OCI-LY1 (cell line): ENCODE data around the gene RAB21.

Experiments
- H2AFZ ChIP-seq: fragments of 200-600 bp; sonication (generic), shearing (Covaris generic); 2 replicates; pipeline ENCODE4 v1.6.0; 2014; ENCODE audit warnings: antibody characterized with exemption, mild to moderate bottlenecking, low read length
- H3F3A ChIP-seq: fragments of 200-600 bp; sonication (generic), shearing (Covaris generic); 2 replicates; pipeline ENCODE4 v1.6.0; 2014; ENCODE audit warnings: mild to moderate bottlenecking, antibody characterized with exemption, low read length, moderate library complexity; ENCODE audit not compliant: insufficient read depth
- H3K27ac ChIP-seq: fragments of 200-600 bp; sonication (generic); 2 replicates; pipeline ENCODE4 v1.5.1; 2014; ENCODE audit warnings: low read length, mixed run types, mild to moderate bottlenecking, low read depth; ENCODE audit not compliant: poor library complexity, severe bottlenecking
- H3K27me3 ChIP-seq: fragments of 200-600 bp; sonication (generic); 2 replicates; pipeline ENCODE4 v1.6.0; 2014; ENCODE audit warnings: antibody characterized with exemption, mild to moderate bottlenecking, low read length, moderate library complexity; ENCODE audit not compliant: insufficient read depth
- H3K36me3 ChIP-seq: fragments of 200-600 bp; sonication (generic); 2 replicates; pipeline ENCODE4 v1.6.1; 2014; ENCODE audit warnings: mild to moderate bottlenecking, antibody characterized with exemption, low read length, moderate library complexity, mixed read lengths; ENCODE audit not compliant: insufficient read depth
- H3K4me1 ChIP-seq: fragments of 200-600 bp; sonication (generic); 2 replicates; pipeline ENCODE4 v1.5.1; 2014; ENCODE audit warnings: mild to moderate bottlenecking, low read length, moderate library complexity; ENCODE audit not compliant: insufficient read depth, severe bottlenecking
- H3K4me2 ChIP-seq: fragments of 200-600 bp; sonication (generic), shearing (Covaris generic); 2 replicates; pipeline ENCODE4 v1.6.1; 2014; ENCODE audit warnings: low read length
- H3K4me3 ChIP-seq: fragments of 200-600 bp; sonication (generic); 2 replicates; pipeline ENCODE4 v1.5.1; 2014; ENCODE audit warnings: low read length, low read depth, mild to moderate bottlenecking, mixed read lengths; ENCODE audit not compliant: poor library complexity, severe bottlenecking
- H3K79me2 ChIP-seq: fragments of 200-600 bp; shearing (Covaris generic); 2 replicates; pipeline ENCODE4 v1.6.1; 2016; ENCODE audit warnings: mixed run types, low read length, mixed read lengths; ENCODE audit not compliant: insufficient read depth
- H3K9ac ChIP-seq: fragments of 200-600 bp; sonication (generic), shearing (Covaris generic); 2 replicates; pipeline ENCODE4 v1.6.1; 2014; ENCODE audit warnings: mild to moderate bottlenecking, low read length, mixed read lengths
- H3K9me2 ChIP-seq: fragments of 200-600 bp; sonication (generic), shearing (Covaris generic); 2 replicates; pipeline ENCODE4 v1.6.1; 2014; ENCODE audit warnings: low read depth, mild to moderate bottlenecking, low read length, mixed read lengths
- H3K9me3 ChIP-seq: fragments of 200-600 bp; shearing (Covaris generic); 2 replicates; pipeline ENCODE4 v1.6.1; 2014; ENCODE audit warnings: low read length, mixed read lengths
- H4K20me1 ChIP-seq: fragments of 200-600 bp; sonication (generic), shearing (Covaris generic); 2 replicates; pipeline ENCODE4 v1.6.0; 2016; ENCODE audit warnings: mild to moderate bottlenecking, low read length; ENCODE audit not compliant: insufficient read depth
- EZH2 ChIP-seq: fragments of 200-600 bp; sonication (generic), shearing (Covaris generic); IDR thresholded peaks from 2 replicates; pipeline ENCODE4 v1.8.0; 2017; ENCODE audit warnings: borderline replicate concordance, mixed run types, mild to moderate bottlenecking, antibody characterized with exemption, low read length, moderate library complexity, mixed read lengths
- TF ChIP-seq, protein P1 (sequence below): fragments of 200-600 bp; sonication (generic), shearing (Covaris generic); IDR thresholded peaks from 2 replicates; pipeline ENCODE4 v1.5.1; 2017; ENCODE audit warnings: mild to moderate bottlenecking, antibody characterized with exemption, low read length, moderate library complexity, mixed read lengths

Gene RAB21

GRCh38 chr12:71721783-71722505 is 32.7 kb upstream of the RAB21 start:
- Histone ChIP-seq H3K9ac (no peak overlapping the region), H3K9me3 (no peaks in the 10 kb centered on the region), H2AFZ (no peak overlapping the region), H3K27me3 (no peaks in the 10 kb centered on the region), H3K4me1 (no peaks in the 10 kb centered on the region), H3K36me3 (no peaks in the 10 kb centered on the region), H3K9me2 (no peaks in the 10 kb centered on the region), H3F3A (no peaks in the 10 kb centered on the region), H3K4me3 (no peak overlapping the region), H3K27ac (no peak overlapping the region), H3K79me2 (no peaks in the 10 kb centered on the region), H3K4me2 (no peak overlapping the region), H4K20me1 (no peaks in the 10 kb centered on the region)
- TF ChIP-seq, protein P1, sequence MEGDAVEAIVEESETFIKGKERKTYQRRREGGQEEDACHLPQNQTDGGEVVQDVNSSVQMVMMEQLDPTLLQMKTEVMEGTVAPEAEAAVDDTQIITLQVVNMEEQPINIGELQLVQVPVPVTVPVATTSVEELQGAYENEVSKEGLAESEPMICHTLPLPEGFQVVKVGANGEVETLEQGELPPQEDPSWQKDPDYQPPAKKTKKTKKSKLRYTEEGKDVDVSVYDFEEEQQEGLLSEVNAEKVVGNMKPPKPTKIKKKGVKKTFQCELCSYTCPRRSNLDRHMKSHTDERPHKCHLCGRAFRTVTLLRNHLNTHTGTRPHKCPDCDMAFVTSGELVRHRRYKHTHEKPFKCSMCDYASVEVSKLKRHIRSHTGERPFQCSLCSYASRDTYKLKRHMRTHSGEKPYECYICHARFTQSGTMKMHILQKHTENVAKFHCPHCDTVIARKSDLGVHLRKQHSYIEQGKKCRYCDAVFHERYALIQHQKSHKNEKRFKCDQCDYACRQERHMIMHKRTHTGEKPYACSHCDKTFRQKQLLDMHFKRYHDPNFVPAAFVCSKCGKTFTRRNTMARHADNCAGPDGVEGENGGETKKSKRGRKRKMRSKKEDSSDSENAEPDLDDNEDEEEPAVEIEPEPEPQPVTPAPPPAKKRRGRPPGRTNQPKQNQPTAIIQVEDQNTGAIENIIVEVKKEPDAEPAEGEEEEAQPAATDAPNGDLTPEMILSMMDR: no peak
- TF ChIP-seq EZH2: no peak

- H3K36me3 ChIP-seq: no peaks in the 10 kb centered on the region
- no peaks in the 10 kb centered on the region for H3K4me1 ChIP-seq
- no peaks in the 10 kb centered on the region for H4K20me1 ChIP-seq
- no peaks in the 10 kb centered on the region for H3K9me3 ChIP-seq
- no peaks in the 10 kb centered on the region for H3K9me2 ChIP-seq
- TF ChIP-seq, protein P1: no peak
- TF ChIP-seq EZH2: no peak
- no peaks in the 10 kb centered on the region for H3K79me2 ChIP-seq
- H3K4me3 ChIP-seq: no peak overlapping the region
- H3K27ac ChIP-seq: no peak overlapping the region
- H2AFZ ChIP-seq: no peak overlapping the region
- H3F3A ChIP-seq: no peaks in the 10 kb centered on the region
- no peak overlapping the region for H3K9ac ChIP-seq
- no peak overlapping the region for H3K4me2 ChIP-seq
- no peaks in the 10 kb centered on the region for H3K27me3 ChIP-seq
Observed at GRCh38 chr12:71725011-71725410, 29.7 kb upstream of the RAB21 start.

DNA sequence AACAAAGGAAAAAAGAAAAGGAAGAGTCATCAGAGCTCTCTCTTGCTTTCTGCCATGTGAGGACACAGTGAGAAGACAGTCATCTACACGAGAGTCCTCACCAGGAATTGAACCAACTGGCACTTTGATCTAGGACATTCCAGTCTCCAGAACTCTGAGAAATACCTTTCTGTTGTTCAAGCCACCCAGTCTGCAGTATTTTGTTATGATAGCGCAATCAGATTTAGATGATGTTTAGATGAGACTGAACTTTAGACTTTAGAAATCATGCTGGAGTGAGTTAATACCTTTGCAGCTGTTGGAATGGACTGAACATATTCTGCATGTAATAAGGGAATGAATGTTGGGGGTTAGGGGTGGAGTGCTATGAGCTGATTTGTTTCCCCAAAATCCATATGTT is 28.1 kb upstream of the RAB21 start:
- no peak overlapping the region for H3K4me3 ChIP-seq
- H2AFZ ChIP-seq: no peak overlapping the region
- H4K20me1 ChIP-seq: no peaks in the 10 kb centered on the region
- H3K4me2 ChIP-seq: no peak overlapping the region
- peaks cover under 1% of the 10 kb centered on the region for H3K4me1 ChIP-seq
- no peaks in the 10 kb centered on the region for H3K9me2 ChIP-seq
- H3K9ac ChIP-seq: no peak overlapping the region
- H3K79me2 ChIP-seq: no peaks in the 10 kb centered on the region
- H3K27ac ChIP-seq: no peak overlapping the region
- no peaks in the 10 kb centered on the region for H3K27me3 ChIP-seq
- no peaks in the 10 kb centered on the region for H3K36me3 ChIP-seq
- no peaks in the 10 kb centered on the region for H3K9me3 ChIP-seq
- no peak for TF ChIP-seq EZH2
- TF ChIP-seq, protein P1: no peak
- H3F3A ChIP-seq: no peaks in the 10 kb centered on the region
